Body of pancreas (tissue), 4 donors: ENCODE results near the gene G6PC3.

Experiments used
- POLR2A ChIP-seq, 3 donors: fragments of 450-650 bp; IDR thresholded peaks; one replicate each; pipeline ENCODE4 v1.6.1; 2016; ENCODE audit warnings: antibody characterized with exemption in 3 of 3, mild to moderate bottlenecking in 2 of 3
- TF ChIP-seq, protein P1 (sequence below), 7 experiments: fragments of 450-650 bp in 4 of 7; fragments of 200-600 bp in 3 of 7; sonication (generic) in 3 of 7; IDR thresholded peaks; one replicate each; pipeline ENCODE4 v1.5.1; 2016 to 2019; ENCODE audit warnings: antibody characterized with exemption in 7 of 7

DNA sequence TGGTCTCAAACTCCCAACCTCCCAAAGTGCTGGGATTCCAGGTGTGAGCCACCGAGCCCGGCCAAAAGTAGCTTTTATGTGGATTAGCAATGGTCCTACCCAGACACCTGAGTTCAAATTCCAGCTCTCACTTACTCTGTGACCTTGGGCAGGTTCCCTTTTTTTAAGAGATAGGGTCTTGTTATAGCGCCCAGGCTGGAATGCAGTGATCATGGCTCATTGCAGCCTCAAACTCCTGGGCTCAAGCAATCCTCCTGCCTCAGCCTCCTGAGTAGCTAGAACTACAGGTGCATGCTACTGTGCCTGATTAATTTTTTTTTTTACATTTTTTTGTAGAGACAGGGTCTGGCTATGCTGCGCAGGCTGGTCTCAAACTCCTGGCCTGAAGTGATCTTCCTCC is 36.3 kb downstream of the G6PC3 start:
- TF ChIP-seq, protein P1, sequence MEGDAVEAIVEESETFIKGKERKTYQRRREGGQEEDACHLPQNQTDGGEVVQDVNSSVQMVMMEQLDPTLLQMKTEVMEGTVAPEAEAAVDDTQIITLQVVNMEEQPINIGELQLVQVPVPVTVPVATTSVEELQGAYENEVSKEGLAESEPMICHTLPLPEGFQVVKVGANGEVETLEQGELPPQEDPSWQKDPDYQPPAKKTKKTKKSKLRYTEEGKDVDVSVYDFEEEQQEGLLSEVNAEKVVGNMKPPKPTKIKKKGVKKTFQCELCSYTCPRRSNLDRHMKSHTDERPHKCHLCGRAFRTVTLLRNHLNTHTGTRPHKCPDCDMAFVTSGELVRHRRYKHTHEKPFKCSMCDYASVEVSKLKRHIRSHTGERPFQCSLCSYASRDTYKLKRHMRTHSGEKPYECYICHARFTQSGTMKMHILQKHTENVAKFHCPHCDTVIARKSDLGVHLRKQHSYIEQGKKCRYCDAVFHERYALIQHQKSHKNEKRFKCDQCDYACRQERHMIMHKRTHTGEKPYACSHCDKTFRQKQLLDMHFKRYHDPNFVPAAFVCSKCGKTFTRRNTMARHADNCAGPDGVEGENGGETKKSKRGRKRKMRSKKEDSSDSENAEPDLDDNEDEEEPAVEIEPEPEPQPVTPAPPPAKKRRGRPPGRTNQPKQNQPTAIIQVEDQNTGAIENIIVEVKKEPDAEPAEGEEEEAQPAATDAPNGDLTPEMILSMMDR (IDR thresholded peaks at IDR 0.05): no peak
- no peak for TF ChIP-seq POLR2A (IDR thresholded peaks at IDR 0.05)
